GM18907 (cell line): ENCODE results near the gene IFNA10.
"Not testable (repeated sequence)": the region's sequence is repeated elsewhere in the genome, so short reads cannot be mapped to it uniquely, and the experiment has no call there.

Experiments used
- ATAC-seq: cut with Tn5 transposase; IDR thresholded peaks from one replicate; pipeline ENCODE4 v1.9.1; 2021; ENCODE audit warnings: mild to moderate bottlenecking, moderate library complexity; ENCODE audit not compliant: unreplicated experiment

The IFNA10 gene

GRCh38 chr9:21194867-21195776, 11.8 kb downstream of the IFNA10 start:
- peak; percentile 93 for ATAC-seq

GRCh38 chr9:21187487-21187886, 19.5 kb downstream of the IFNA10 start, which contains the start of gene IFNA4:
Gene IFNA4 (minus strand): TSS chr9:21187587. CDS start chr9:21187531, 56 bp downstream.
- not testable (repeated sequence) for ATAC-seq

GRCh38 chr9:21182810-21183736, 23.9 kb downstream of the IFNA10 start:
- peak; percentile 96 for ATAC-seq

GRCh38 chr9:21174671-21175070, 32.3 kb downstream of the IFNA10 start:
- ATAC-seq = no peak

- ATAC-seq = no peak
These were observed 34.8 kb downstream of the IFNA10 start for GRCh38 chr9:21172156-21172555.

GRCh38 chr9:21171351-21171750, 35.6 kb downstream of the IFNA10 start:
- ATAC-seq = no peak

GRCh38 chr9:21166560-21166959, 40.4 kb downstream of the IFNA10 start, which contains the start of gene IFNA21:
Gene IFNA21 (minus strand): TSS chr9:21166660. CDS start chr9:21166612, 48 bp downstream.
- ATAC-seq = not testable (repeated sequence)

- ATAC-seq = no peak
These were observed 41.4 kb downstream of the IFNA10 start for GRCh38 chr9:21165516-21165915.

GRCh38 chr9:21160178-21160577, 46.8 kb downstream of the IFNA10 start:
- ATAC-seq = peak; percentile 95
